ENCODE results near the gene ACAD11.

- TF ChIP-seq CTCF (IDR thresholded peaks at IDR 0.05) = no peak
- no peak for TF ChIP-seq EZH2phosphoT487 (IDR thresholded peaks at IDR 0.05)
- TF ChIP-seq EZH2 (IDR thresholded peaks at IDR 0.05) = no peak
These were observed 5.7 kb upstream of the ACAD11 start for GRCh38 chr3:132665230-132665745.
